ENCODE data around the gene LMO1. TPM values are rescaled to one million over a fixed set of nuclear protein-coding genes. Genes with fewer than 3 reads are reported as not detected.

The LMO1 gene
- total and polyA plus RNA-seq, 4 donors: not detected

- Histone ChIP-seq H3K27me3 (ENCODE audit: control insufficient read depth in 4 of 4, insufficient read depth in 4 of 4, low read length in 3 of 4) (peaks cover 0 to 8% (median 0%) of the 10 kb centered on the region in 4 donors), H3K4me1 (ENCODE audit: control insufficient read depth in 4 of 4, insufficient read depth in 4 of 4, low read length in 3 of 4) (no peaks in the 10 kb centered on the region)
Measured at GRCh38 chr11:8287703-8288102, 24.0 kb upstream of the LMO1 start.

More at GRCh38 chr11:8287703-8288102, 24.0 kb upstream of the LMO1 start:
- TF ChIP-seq HNF4G (IDR thresholded peaks at IDR 0.05): no peak
- TF ChIP-seq EGR1 (IDR thresholded peaks at IDR 0.05; ENCODE audit: low read depth in 2 of 2): no peak
- TF ChIP-seq NR2F2 (IDR thresholded peaks at IDR 0.05): no peak
- TF ChIP-seq JUND (IDR thresholded peaks at IDR 0.05): no peak
- no peak for TF ChIP-seq FOXA1 (IDR thresholded peaks at IDR 0.05)
- TF ChIP-seq FOXA2 (IDR thresholded peaks at IDR 0.05): no peak
- no peak for TF ChIP-seq REST (IDR thresholded peaks at IDR 0.05)
- TF ChIP-seq ATF3 (IDR thresholded peaks at IDR 0.05): no peak
- no peak for TF ChIP-seq RXRA (IDR thresholded peaks at IDR 0.05)
- no peak for TF ChIP-seq RAD21 (IDR thresholded peaks at IDR 0.05)
- TF ChIP-seq TAF1 (conservative IDR thresholded peaks at IDR 0.05): no peak
- no peak for TF ChIP-seq HNF4A (conservative IDR thresholded peaks at IDR 0.05)
- TF ChIP-seq YY1 (IDR thresholded peaks at IDR 0.05): no peak
- TF ChIP-seq SP1 (IDR thresholded peaks at IDR 0.05): no peak
- no peak for TF ChIP-seq GABPA (IDR thresholded peaks at IDR 0.05 in 1 of 2, conservative IDR thresholded peaks at IDR 0.05 in 1 of 2)
- no peak for TF ChIP-seq MAX (IDR thresholded peaks at IDR 0.05)
- no peak for TF ChIP-seq ZBTB33 (IDR thresholded peaks at IDR 0.05)
- TF ChIP-seq CTCF (IDR thresholded peaks at IDR 0.05; ENCODE audit: low read depth, low read length, missing input control): no peak
- Histone ChIP-seq H3K27ac (ENCODE audit: low read depth in 1 of 2, low read length in 2 of 2) (no peak overlapping the region), H3K4me3 (ENCODE audit: low read depth in 1 of 3, low read length in 3 of 3) (no peak overlapping the region), H3K36me3 (ENCODE audit: control insufficient read depth in 4 of 4, insufficient read depth in 3 of 4, low read depth in 1 of 4, low read length in 3 of 4) (no peaks in the 10 kb centered on the region), H3K9ac (ENCODE audit: low read depth in 1 of 2, low read length in 2 of 2) (no peak overlapping the region), H3K9me3 (ENCODE audit: control insufficient read depth in 4 of 4, low read length in 3 of 4) (no peaks in the 10 kb centered on the region)
- DNase-seq (ENCODE audit: low spot score): no peak
